AG09309 (cell line): Measurements from ENCODE around the gene ADARB1.

ENCODE experiments used
- DNase-seq: peaks from one replicate; pipeline ENCODE4 v3.0.0-alpha.2; 2010; ENCODE audit warnings: low read depth
- H3K4me3 ChIP-seq: 2 replicates; pipeline ENCODE4 v1.5.1; 2011; ENCODE audit warnings: mild to moderate bottlenecking, low read depth, low read length, moderate library complexity; ENCODE audit not compliant: control insufficient read depth
- TF ChIP-seq, protein P1 (sequence below): IDR thresholded peaks from 2 replicates; pipeline ENCODE4 v1.5.1; 2011; ENCODE audit warnings: mild to moderate bottlenecking, low read depth, low read length, inconsistent platforms; ENCODE audit not compliant: insufficient read depth, control insufficient read depth; ENCODE audit errors: missing control alignments

Gene ADARB1

DNA sequence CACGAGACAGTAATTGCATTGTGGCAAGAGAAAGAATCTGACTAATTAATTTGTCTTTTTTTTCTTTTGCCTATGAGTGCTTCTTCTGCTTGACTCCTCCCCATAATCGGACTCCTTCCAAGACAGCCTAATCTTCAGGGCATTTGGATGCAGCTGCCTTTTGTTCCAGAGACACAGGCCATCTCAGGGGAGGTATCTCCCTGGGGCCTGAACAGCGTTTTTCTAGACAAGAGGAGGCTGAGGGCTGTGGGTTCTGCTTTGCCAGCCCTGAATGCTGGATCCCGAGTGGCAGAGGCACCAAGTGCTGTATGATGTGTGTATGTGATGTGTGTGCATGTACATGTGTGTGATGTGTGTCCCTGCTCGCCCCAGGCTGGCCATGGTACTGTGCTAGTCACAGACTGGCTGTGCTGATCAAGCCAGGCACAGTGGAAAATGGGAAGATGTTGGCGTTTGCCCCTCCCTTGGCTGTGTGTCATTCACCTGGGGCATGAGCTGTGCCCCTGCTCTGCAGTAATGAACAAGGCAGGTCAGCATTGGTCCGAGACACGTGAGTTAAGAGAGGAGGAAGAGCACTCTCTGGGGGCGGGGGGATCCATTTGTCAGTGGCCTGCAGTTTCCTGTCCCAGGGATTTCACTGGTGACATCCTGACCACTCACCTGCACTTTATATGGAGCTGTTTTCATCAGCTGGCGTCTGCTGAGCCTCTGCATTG is 77.2 kb downstream of the ADARB1 start:
- TF ChIP-seq, protein P1, sequence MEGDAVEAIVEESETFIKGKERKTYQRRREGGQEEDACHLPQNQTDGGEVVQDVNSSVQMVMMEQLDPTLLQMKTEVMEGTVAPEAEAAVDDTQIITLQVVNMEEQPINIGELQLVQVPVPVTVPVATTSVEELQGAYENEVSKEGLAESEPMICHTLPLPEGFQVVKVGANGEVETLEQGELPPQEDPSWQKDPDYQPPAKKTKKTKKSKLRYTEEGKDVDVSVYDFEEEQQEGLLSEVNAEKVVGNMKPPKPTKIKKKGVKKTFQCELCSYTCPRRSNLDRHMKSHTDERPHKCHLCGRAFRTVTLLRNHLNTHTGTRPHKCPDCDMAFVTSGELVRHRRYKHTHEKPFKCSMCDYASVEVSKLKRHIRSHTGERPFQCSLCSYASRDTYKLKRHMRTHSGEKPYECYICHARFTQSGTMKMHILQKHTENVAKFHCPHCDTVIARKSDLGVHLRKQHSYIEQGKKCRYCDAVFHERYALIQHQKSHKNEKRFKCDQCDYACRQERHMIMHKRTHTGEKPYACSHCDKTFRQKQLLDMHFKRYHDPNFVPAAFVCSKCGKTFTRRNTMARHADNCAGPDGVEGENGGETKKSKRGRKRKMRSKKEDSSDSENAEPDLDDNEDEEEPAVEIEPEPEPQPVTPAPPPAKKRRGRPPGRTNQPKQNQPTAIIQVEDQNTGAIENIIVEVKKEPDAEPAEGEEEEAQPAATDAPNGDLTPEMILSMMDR: no peak
- H3K4me3 ChIP-seq: no peak overlapping the region
- no peak for DNase-seq

DNA sequence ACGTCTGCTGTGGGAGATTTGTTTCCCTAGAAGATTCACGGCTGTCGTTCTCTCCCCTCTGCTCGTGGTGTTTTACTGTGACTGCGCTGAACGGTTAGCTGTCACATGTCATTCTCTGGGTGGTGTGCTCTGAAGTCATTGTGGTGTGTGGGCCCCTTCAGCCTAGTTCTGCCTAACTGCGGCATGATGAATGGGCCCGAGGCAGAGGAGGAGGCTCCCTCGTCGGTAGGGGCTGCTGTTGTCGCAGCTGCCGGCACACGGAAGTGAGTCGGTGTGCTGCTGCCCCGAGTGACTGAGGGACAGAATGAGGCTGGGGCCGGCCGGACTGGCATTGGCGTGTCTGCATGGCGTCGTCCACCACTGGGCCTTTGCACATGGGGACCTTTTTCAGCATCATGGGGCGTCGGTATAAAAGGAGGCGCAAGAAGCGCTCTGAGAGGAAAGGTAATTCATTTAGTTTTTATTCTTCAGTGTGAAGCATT is 77.9 kb downstream of the ADARB1 start:
- no peak for DNase-seq
- H3K4me3 ChIP-seq: no peak overlapping the region

DNA sequence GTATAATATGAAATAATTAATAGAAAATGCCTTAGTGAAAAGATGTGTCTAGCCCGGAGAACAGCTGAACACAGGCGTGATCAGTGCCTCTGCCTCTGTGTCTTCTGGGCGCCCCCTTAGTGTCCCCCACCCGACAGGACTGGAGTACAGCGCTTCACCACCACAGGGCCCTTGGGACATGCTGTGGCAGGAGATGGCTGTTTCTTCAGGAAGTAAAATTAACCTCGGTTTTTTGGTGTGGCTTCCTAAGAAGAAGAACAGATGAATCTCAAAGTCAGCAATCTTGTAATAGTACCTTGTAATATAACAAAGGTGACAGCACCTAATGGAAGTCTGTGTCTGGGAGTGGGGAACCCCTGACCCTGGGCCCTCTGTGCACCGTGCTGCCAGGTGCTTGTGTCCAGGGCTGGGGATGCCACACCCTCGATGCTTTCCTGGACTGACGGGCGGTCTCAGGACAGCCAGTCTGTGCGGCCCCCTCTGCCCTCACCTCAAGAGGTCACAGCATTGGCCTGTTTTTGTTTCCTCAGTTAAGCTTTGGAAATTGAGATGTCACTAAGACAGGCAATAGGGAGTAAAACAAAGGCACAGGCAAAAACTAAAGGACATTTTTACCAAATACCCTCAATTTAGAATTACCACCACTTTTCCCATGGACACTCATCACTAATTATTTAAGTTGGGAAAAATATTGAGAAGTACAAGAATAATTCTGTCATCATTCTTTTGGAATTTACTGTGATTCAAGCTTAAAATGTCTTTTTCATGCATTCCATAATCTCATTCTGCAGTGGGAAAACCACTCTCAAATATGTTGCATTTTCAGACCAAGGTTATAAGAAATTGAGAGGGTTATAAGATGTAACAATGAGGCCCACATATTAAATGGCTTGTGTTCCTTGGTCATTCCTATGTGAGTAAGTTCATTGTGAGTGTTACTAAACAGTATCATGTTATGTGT is 79.3 kb downstream of the ADARB1 start:
- H3K4me3 ChIP-seq: no peak overlapping the region
- TF ChIP-seq, protein P1: no peak
- no peak for DNase-seq

More for the DNA sequence above, 77.9 kb downstream of the ADARB1 start:
- TF ChIP-seq, protein P1: no peak

DNA sequence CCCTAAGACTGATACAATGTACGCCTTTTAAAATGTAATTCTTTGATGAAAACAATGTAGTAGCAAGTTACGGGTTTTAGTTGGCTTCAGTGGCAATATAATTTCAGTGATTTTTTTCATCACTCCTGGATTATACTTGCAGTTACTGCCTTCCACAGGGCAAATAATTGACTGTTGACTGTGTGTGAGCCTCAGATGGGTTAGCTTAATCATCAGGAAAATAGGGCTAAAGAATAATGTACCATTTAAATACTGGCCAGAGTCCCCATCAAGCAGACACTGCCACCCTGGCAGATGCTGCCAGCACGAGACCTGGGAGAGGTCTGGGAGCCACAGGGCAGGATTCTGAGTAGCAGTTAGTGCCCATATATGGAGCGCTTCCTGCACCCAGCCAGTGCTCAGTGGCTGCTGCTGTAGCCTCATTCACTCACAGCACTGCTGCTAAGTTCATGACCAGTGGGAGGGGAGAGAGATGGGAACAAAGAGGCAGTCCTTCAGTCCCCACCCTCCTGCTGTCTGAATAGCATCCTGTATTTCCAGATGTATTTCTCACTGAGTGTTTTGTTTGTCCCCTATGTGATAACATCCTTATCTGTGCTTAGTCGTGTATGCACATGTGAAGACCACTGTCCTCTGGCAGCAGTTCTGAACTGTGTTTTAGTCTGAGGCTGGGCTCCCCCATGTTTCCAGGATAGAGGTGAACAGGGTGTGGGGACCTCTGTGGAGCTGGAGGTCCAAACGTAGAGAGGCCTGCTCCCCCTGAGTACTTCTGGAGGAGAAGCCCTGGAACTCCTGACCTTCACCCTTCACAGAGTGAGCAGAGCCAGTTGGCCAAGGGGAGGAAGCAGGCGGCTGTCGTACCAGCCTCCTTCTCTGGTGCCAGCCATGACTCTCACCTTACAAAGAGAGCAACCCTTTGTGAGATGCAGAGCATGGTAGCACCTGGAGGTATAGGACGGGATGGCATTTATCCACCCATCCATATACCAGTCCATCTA is 80.4 kb downstream of the ADARB1 start:
- no peak for DNase-seq
- TF ChIP-seq, protein P1: no peak
- no peak overlapping the region for H3K4me3 ChIP-seq

DNA sequence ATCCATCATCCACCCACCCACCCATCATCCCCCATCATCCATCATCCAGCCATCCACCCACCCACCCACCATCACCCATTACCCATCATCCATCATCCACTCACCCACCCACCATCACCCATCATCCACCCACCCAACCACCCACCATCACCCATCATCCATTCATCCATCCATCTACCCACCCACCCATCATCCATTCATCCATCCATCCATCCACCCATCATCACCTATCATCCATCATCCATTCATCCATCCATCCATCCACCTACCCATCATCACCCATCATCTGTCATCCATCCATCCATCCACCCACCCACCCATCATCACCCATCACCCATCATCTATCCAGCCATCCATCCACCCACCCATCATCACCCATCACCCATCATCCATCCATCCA is 81.5 kb downstream of the ADARB1 start:
- no peak overlapping the region for H3K4me3 ChIP-seq
- no peak for DNase-seq
- TF ChIP-seq, protein P1: no peak

DNA sequence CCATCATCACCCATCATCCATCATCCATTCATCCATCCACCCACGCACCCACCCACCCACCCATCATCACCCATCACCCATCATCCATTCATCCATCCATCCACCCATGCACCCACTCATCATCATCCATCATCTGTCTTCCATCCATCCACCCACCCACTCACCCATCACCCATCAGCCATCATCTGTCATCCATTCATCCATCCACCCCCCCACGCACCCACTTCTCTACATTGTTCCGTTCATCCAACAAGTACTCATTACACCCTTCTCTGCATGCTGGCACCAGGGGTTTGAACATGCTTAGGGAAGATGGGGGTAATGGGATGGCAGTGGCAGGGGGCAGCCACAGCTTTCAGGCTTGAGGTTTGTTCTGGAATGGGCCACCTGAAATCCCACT is 82.1 kb downstream of the ADARB1 start:
- TF ChIP-seq, protein P1: no peak
- no peak for DNase-seq
- H3K4me3 ChIP-seq: no peak overlapping the region
